CD4-positive, alpha-beta T cell treated with Interferon gamma for 1 hour (primary cell): ENCODE results near the gene OSTC.

ENCODE experiments used
- DNase-seq: peaks from one replicate; pipeline ENCODE4 v3.0.0-alpha.2; 2020

OSTC gene

GRCh38 chr4:108650212-108651013, at the start of gene OSTC:
Gene OSTC (plus strand): TSS chr4:108650599. CDS start chr4:108650656, 57 bp downstream.
- peak; percentile 86 for DNase-seq

- no peak for DNase-seq
These were observed 49.3 kb upstream of the OSTC start for GRCh38 chr4:108601106-108601505.

GRCh38 chr4:108601532-108601931, 48.9 kb upstream of the OSTC start:
- DNase-seq, result no peak

GRCh38 chr4:108602163-108602562, 48.2 kb upstream of the OSTC start:
- DNase-seq, result no peak

- DNase-seq, result no peak
These were observed 43.2 kb upstream of the OSTC start for GRCh38 chr4:108607079-108607815.

- no peak for DNase-seq
These were observed 39.0 kb upstream of the OSTC start for GRCh38 chr4:108611365-108611764.

- no peak for DNase-seq
These were observed 38.0 kb upstream of the OSTC start for GRCh38 chr4:108612365-108612764.

- DNase-seq, result peak; percentile 8
These were observed 30.9 kb upstream of the OSTC start for GRCh38 chr4:108619372-108620100.

- DNase-seq, result peak; percentile 97
These were observed 30.1 kb upstream of the OSTC start, which contains the start of gene RPL34 for GRCh38 chr4:108620101-108620932. Gene RPL34 (plus strand): TSS chr4:108620576. CDS start chr4:108621960, 1,384 bp downstream.

GRCh38 chr4:108620933-108621905, 29.2 kb upstream of the OSTC start:
- no peak for DNase-seq

GRCh38 chr4:108622022-108622421, 28.4 kb upstream of the OSTC start:
- no peak for DNase-seq

GRCh38 chr4:108622828-108623227, 27.6 kb upstream of the OSTC start:
- DNase-seq, result no peak

- no peak for DNase-seq
These were observed 25.9 kb upstream of the OSTC start for GRCh38 chr4:108624263-108625056.

- no peak for DNase-seq
These were observed 24.3 kb upstream of the OSTC start for GRCh38 chr4:108626056-108626455.

GRCh38 chr4:108628411-108628810, 22.0 kb upstream of the OSTC start:
- no peak for DNase-seq

- DNase-seq, result no peak
These were observed 15.2 kb upstream of the OSTC start for GRCh38 chr4:108635070-108635655.

- DNase-seq, result no peak
These were observed 14.2 kb upstream of the OSTC start for GRCh38 chr4:108636246-108636645.

GRCh38 chr4:108637856-108638255, 12.5 kb upstream of the OSTC start:
- no peak for DNase-seq

GRCh38 chr4:108644237-108644636, 6.2 kb upstream of the OSTC start:
- DNase-seq, result no peak

- no peak for DNase-seq
These were observed 3.7 kb upstream of the OSTC start for GRCh38 chr4:108646706-108647105.
